GM12873 (cell line): ENCODE data around the gene LSM3.

Source experiments
- TF ChIP-seq, protein P1 (sequence below): IDR thresholded peaks from 2 replicates; pipeline ENCODE4 v1.5.1; 2012; ENCODE audit warnings: low read depth, mild to moderate bottlenecking, moderate library complexity, low read length, control low read depth; ENCODE audit not compliant: insufficient read depth; ENCODE audit errors: missing control alignments

LSM3 gene

DNA sequence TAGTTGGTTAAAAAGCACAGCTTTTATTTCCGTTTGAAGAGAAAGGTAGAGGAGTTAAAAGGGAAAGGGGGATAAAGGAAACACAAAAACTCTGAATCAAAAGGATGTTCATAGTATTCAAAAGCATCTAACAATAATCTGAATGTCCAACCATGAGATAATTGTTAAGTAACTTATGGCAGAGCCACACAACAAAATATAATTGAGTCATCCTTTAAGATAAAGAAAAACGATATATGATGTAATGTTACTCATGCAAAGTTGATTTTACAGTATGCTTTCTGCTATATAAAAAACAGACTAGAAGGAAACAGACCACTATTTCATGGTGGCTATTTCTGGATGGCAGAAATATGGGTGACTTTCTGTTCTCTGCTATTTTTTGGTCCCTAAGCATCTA, 4.1 kb upstream of the LSM3 start:
- TF ChIP-seq, protein P1, sequence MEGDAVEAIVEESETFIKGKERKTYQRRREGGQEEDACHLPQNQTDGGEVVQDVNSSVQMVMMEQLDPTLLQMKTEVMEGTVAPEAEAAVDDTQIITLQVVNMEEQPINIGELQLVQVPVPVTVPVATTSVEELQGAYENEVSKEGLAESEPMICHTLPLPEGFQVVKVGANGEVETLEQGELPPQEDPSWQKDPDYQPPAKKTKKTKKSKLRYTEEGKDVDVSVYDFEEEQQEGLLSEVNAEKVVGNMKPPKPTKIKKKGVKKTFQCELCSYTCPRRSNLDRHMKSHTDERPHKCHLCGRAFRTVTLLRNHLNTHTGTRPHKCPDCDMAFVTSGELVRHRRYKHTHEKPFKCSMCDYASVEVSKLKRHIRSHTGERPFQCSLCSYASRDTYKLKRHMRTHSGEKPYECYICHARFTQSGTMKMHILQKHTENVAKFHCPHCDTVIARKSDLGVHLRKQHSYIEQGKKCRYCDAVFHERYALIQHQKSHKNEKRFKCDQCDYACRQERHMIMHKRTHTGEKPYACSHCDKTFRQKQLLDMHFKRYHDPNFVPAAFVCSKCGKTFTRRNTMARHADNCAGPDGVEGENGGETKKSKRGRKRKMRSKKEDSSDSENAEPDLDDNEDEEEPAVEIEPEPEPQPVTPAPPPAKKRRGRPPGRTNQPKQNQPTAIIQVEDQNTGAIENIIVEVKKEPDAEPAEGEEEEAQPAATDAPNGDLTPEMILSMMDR, result no peak

DNA sequence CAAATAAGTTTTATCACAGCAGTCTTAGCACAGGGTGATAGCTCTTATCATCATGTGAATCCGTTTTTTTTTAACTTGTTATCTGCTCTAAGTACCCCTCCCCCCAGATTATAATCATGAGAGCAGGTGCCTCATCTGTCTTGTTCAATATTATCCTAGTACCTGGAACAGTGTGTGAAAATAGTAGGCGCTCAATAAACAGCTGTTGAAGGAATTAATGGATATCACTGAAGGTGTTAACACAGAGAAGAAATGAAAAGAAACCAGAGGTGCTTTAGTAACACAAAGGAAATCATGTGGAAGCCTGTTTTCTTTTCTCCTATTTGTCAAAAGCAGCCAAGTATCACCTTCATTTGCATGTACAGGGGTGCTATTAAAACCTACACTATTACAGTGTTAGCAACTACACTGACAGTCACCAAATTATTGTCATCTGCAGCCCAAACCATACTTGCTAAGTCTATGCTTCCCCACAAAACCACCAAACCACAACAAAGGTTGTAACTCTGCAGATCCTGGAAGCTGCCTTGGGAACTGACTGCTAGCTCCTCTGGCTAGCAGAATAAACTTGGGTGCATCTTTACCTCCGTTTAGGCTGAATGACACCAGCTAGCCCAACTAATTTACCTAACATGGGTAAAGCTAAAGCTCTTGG, 3.1 kb upstream of the LSM3 start:
- TF ChIP-seq, protein P1, result no peak

DNA sequence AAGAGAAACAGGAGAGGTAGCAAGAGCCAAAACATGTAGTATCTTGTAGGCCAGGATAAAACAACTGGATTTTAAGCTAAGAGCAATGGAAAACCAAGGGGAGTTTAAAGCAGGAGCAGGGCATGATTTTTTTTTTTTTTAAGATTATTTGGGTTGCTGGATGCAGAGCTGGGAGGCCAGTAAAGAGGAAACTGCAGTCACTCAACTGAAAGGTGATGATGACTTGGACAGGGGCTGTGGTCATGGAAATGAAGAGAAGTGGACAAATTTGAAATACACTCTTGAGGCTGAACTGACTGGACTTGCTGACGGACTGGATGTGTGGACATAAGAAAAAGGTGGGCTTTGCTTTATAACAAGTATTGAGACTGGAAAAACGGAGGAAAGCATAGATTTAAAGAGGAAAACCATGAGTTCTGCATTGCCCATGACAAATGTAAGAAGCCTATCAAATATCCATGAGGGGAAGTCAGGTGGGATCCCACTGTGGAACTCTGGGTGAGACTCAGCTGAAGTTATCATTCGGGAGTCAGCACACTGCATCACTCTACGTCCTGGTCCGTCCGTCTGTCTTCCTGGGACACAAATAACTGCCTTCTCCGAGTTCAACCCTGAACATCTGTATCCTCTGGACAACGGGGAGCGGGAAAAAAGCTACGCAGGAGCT, 904 bp upstream of the LSM3 start:
- TF ChIP-seq, protein P1, result no peak

DNA sequence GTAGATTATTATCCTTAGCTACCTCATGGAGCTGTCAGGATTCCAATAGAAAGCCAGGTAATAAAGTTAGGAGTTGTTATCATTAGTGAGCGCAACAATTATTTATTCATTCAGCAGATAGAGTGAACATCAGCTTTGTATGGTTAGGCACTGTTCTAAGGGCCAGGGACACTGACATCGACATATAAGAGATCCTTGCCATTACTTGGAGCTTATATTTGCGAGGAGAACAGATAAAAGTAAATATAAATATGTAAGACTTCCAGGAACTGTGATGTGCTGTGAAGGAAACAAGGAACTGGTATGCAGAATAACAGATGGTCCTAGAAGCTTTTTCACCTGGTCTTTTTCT, 473 bp downstream of the LSM3 start:
- TF ChIP-seq, protein P1, result no peak

DNA sequence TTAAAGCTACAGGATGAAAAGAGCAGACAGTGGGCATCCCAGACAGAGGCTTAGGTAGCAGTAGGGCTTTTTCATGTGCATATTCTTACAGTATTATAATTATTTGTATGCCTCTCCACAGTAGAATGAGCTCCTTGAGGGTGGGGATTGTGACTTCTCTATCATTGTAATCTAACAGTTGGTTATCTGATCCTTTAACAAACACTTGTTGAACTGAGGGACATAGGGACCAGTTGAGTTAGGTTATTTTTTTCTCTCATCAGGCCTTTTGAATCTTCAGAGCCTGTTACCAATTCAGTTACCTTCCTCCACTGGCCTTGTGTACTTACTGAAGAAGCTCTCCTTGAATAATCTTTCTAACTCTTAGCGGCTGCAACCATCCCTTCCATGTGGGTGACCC, 1.2 kb downstream of the LSM3 start:
- TF ChIP-seq, protein P1, result no peak

DNA sequence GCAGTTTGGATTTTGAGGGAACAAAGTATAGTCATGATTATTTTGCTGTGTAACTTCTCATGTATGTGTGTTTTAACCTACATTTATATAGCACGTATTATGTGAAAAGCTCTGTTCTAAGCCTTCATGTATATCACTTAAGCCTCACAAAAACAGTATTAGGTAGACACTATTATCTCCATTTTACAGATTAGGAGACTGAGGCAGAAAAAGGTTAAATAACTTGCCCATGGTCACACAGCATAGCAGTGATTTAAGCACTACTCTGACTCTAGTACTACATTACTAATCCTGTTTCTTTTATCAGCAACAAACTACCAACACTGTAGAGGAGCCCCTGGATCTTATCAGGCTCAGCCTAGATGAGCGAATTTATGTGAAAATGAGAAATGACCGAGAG, 2.6 kb downstream of the LSM3 start:
- TF ChIP-seq, protein P1, result no peak

DNA sequence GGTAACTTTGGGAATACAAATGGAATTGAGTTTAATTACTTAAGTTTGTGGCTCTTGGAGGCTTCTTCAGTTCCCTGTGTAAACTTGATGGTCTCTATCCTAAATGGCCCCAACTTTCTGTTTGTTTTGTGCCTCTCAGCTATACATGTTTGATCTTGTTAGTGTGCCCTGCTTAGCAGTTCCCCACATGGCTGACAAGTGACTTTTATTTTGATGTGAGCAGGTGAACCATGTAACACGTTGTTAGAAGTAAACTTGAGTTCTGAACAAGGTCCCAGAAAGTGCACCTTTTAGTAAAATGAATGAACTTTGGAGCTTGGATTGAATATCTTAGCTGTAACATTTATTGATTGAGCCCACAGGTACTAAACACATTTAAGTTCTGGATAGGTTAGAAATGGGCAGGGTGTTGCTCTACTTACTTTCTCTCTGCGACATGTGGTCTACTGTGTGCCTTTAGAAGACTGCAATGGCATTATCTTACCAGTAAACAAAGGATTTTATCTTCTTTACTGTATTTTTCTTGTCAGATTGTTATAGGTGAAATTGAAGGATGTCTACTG, 4.5 kb downstream of the LSM3 start:
- TF ChIP-seq, protein P1, result no peak
